Embryonic facial prominence (tissue), 1 donor: Measurements from ENCODE around the gene SNRPA.
A peak's percentile ranks its signal among the peaks of the same experiment; 100 is the strongest.
"Not testable (repeated sequence)": the region's sequence is repeated elsewhere in the genome, so short reads cannot be mapped to it uniquely, and the experiment has no call there.

Source experiments
- DNase-seq: peaks from one replicate; pipeline ENCODE4 v3.0.0-alpha.2; 2016; ENCODE audit errors: extremely low spot score

The SNRPA gene

DNA sequence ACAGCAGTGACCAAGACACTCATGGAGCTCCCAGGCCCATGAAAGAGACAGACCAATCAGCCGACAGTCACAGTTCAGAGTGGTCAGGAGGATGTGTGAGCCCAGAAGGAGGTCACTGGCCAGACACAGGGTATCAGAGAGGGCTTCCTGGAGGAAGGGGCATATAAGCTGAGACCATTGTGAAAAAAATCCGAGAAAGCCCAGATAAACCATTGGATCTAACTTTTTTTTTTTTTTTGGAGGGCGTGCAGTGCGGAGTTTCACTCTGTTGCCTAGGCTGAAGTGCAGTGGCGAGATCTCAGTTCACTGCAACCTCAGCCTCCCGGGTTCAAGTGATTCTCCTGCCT lies 29.9 kb upstream of the SNRPA start:
- no peak for DNase-seq

DNA sequence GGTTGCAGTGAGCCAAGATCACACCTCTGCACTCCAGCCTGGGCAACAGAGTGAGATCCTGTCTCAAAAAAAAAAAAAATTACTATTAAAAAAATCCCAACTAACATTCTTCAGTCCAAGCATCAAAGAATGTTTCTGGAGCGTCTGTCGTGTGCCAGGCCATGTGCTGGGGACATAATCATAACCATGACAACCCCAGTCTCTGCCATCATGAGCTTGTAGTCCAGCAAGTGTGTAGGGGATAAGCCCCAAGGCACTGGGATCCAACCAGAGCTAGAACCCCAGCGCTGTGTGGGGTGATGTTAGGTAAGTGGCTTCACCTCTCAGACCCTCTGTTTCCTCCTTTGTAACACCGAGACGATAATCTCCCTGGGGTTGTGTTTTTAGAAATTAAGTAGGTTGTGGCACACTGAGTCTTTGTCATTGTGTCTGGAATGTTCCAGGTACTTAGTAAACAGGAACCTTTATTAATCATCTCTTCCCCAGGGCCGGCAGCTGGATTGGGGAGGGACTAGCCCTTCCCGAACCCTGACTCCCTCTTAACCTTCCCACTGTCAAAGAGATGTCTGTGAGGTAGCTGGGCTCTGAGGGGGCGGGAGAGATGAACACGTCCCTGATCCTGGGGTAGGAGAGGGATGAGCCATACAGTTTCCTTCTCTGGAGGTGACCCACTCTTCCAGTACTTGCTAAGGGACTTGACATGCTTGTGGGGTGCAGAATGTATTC lies 28.9 kb upstream of the SNRPA start:
- DNase-seq = no peak

DNA sequence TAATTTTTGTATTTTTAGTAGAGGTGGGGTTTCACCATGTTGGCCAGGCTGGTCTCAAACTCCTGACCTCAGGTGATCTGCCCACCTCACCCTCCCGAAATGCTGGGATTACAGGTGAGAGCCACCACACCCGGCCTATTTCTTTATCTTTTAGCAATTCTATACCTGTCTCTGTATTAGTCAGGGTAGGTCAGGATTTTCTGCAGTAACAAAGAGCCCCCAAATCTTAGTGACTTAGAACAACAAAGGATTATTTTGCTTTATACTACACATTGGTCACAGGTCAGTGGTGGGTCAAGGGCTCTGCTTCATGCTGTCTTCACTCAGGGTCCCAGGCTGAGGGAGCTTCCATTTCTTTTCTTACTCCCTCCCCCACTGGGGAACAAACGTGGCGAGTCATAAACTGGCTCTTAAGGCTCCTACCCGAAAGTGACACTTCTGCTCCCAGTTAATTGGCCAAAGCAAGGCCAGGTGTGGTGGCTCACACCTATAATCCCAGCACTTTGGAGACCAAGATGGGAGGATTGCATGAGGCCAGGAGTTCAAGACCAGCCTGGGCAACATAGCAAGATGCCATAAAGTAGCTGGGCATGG lies 27.2 kb upstream of the SNRPA start:
- no peak for DNase-seq

DNA sequence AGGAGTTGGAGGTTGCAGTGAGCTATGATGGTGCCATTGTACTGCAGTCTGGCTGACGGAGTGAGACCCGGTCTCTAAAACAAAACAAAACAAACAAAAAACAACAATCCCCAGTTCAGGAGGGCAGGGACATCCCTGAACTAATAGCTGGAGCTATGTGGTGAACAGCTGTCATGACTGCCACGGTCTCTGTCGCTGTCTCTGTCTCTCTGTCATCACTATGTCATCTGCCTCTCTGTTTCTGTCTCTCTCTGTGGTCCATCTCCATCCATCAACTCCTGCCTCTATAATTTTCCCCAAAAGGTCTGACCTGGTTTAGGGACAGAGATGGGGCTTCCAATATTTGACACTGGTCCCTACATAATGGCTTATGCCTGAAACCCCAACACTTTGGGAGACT lies 26.7 kb upstream of the SNRPA start:
- DNase-seq = no peak

DNA sequence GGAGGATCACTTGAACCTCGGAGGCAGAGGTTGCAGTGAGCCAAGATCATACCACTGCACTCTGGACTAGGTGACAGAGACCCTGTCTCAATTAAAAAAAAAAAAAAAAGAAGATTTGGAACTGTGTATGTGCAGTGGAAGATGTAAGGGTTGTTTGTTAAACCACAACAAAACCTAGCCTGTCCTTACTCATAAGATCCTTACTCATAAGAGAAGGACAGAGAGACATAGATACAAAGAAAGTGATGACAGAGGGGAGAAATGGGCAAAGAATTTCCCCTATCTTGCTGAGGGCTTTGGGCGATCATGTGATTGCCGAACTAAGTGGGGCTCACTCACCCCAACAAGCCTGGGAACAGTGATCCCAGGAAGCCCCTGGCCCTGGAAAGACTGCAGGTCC lies 26.1 kb upstream of the SNRPA start:
- no peak for DNase-seq

DNA sequence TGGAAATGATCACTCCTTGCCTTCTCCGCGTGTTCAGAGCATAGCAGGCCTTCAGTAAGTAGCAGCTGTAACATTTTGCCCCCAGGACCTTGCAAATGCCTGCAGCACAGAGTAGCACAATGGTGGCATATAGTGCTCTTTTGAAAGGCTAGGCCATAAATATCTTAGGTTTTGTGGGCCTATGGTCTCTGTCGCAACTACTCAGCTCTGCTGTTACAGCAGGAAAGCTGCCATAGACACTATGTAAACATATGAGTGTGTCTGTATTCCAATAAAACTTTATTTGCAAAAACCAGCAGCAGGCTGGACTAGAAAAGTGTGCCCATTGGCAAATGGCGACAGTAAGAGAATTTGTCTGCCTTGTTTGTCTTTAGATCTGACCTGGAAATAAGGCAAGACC lies 24.7 kb upstream of the SNRPA start:
- no peak for DNase-seq

DNA sequence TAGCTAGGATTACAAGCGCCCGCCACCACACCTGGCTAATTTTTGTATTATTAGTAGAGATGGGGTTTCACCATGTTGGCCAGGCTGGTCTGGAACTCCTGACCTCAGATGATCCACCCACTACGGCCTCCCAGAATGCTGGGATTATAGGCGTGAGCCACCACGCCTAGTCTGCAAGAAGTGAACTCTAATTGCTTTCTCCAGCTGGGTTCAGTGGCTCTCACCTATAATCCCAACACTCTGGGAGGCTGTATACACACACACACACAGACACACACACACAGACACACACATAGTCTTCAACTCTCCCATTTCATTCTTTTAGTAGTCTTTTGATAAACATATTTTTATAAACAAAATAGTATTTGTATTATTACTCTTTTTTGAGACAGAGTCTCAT lies 20.9 kb upstream of the SNRPA start:
- DNase-seq = not testable (repeated sequence)

DNA sequence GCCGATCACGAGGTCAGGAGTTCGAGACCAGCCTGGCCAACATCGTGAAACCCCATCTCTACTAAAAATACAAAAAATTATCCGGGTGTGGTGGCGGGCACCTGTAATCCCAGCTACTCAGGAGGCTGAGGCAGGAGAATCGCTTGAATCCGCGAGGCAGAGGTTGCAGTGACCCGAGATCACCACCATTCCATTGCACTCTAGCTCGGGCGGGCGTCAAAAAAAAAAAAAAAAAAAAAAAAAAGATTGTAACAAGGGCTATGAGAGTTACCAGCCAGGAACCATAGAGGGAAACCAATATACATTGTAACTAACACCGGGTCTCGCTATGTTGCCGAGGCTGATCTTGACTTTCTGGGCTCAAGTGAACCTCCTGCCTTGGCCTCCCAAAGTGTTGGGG lies 18.7 kb upstream of the SNRPA start:
- DNase-seq = not testable (repeated sequence)

DNA sequence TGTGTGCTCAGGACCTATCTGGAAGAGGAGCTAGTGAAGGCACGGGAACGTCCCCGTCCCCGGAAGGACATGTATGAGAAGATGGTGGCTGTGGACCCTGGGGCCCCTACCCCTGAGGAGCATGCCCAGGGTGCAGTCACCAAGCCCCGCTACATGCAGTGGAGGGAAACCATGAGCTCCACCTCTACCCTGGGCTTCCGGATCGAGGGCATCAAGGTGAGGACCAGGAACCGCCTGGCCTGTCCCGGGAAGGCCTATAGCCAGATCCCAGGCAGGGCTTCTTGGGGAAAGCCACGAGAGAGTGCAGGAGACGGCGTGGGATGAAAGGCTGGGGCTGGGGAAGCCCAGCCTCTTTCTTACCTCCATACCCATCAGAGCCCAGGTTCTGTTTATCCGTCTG lies 17.9 kb upstream of the SNRPA start:
- no peak for DNase-seq

DNA sequence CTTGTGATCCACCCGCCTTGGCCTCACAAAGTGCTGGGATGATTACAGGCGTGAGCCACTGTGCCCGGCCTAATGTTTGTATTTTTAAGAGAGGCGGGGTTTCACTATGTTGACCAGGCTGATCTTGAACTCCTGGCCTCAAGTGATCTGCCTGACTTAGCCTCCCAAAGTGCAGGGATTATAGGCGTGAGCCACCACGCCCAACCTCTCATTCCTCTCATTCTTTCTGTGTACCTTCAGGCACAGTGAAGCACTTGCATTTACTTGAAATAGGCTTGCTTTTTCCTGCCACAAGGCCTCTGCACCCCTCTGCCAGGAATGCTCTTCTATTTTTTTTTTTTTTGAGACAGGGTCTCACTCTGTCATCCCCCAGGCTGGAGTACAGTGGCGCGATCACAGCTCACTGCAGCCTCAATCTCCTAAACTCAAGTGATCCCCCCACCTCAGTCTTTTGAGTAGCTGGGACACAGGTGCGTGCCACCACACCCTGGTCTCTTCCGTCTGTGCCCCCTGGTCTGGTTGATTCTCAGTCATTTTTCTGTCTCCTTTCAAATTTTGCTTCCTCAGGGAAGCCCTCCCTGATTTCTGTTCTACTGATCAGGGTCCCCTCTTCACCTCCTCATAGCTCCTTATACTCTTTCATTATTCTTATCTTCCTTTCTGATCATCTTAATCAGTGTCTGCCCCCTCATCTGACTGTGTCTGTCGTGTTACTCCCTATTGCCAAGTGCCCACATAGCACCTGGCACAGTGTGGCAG lies 15.8 kb upstream of the SNRPA start:
- no peak for DNase-seq

DNA sequence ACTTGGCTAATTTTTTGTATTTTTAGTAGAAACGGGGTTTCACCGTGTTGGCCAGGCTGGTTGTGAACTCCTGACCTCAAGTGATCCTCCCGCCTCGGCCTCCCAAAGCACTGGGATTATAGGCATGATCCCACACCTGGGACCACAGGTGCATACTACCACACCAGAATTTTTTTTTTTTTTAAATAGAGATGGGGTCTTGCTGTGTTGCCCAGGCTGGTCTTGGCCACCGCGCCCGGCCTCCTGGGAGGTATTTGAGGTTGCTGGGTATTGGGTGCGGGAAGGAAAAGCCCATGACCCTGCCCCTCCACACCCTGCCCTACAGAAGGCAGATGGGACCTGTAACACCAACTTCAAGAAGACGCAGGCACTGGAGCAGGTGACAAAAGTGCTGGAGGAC lies 14.3 kb upstream of the SNRPA start:
- DNase-seq = no peak

DNA sequence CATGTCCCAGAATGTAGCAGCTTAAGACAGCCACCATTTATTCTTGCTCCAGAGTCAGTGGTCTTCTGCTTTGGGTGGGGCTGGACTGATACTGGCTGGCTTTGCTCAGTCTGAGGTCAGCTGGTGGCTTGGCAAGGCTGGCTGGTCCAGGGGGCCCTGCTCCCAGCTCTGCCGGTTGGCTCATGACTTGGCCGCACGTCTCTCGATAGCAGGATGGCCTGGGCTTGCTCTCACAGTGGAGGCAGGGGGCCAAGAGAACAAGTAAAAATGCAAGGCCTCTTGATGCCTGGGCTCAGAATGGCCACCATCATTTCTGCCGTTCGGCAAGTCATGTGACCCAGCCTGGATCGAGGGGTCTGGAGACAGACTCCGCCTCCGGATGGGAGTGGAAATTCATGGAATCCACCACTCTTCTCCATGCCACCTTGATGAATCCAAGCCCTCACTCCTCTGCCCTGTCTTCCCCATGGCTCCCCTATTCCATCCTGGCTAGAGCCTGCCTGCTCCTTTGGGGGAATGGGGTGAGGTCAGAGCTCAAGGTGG lies 13.8 kb upstream of the SNRPA start:
- DNase-seq = no peak

DNA sequence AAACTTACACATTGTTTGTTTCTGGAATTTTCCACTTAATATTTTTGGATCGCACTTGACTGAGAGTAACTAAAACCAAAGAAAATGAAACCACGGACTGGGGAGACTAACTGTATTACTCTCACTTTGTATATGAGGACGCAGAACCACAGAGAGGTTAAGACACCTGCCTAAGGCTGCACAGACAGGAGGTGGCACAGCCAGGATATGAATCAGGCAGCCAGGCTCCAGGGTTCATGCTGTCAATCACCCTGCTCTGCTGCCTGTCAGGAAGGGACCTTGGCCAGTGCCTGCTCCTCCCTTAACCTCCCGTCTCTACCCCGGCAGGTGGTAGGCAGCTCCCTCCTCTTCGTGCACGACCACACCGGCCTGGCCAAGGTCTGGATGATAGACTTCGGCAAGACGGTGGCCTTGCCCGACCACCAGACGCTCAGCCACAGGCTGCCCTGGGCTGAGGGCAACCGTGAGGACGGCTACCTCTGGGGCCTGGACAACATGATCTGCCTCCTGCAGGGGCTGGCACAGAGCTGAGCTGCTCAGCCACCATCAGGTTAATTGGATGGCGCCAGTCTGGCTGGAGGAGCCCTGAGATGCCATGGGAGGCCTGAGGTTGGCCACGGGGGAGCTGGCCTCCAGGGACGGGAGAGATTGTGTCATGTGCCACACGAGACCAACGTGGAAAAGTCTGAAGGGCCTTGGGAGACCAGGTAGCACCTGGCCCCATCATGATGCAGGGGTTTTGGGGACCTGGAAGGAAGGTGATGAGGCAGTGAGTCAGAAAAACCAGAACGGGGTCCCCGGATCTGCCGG lies 11.8 kb upstream of the SNRPA start:
- DNase-seq = no peak

DNA sequence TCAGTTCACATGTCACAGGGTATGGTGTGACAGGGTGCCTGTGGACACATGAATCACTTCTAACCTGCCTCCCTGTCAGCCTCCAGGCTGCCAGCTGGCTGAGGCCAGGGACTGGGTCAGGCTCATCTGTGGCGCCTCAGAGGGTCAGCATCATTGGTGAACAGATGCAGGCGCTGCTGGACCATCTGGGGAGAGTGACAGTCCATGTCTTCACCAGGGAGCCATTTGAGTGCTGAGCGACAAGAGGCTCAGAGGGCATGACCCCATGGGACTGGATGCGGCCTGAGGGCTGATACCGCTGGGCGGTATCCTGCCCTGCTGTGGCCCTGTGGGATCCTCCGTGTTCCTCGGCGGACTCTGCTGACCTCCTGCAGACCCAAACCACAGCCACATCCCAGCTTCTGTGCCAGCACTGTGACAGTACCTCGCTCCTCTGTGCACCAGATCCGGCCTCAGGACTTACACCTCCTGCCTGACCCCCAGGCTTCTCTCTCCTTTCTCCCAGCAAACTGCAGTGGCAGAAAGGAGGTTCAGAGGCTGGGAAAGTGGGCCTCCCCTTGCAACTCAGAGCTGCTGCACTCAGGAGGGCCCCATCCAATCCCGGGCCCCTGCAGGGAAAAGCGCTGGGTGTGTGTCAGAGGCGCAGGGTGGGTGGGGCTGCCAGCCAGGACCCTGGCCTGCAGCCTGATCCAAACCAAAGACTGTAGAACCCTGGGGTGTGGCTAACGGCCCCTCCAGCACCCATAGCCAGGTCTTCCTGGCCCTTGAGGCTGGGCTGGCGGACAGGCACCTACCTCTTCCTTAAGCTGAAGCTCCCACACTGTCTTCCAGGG lies 10.9 kb upstream of the SNRPA start:
- no peak for DNase-seq

DNA sequence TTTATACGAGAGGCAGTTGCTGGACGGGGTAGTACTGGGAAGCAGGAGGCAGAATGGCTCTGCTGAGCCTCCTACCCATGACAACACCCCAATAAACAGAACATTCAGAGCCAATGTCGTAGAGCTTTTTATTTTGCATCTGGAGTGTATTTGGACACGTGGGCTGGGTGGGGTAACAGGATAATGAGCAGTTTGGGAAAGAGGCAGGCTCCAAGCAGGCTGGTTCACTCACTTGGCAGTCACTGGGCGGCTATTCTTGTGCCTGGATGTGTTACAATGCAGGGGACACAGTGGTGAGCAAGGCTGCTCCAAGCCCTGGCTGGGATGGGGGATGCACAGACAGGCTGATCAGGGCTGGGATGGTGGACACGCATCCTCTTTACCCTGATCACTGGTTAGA lies 10.3 kb upstream of the SNRPA start:
- DNase-seq = peak; percentile 54

DNA sequence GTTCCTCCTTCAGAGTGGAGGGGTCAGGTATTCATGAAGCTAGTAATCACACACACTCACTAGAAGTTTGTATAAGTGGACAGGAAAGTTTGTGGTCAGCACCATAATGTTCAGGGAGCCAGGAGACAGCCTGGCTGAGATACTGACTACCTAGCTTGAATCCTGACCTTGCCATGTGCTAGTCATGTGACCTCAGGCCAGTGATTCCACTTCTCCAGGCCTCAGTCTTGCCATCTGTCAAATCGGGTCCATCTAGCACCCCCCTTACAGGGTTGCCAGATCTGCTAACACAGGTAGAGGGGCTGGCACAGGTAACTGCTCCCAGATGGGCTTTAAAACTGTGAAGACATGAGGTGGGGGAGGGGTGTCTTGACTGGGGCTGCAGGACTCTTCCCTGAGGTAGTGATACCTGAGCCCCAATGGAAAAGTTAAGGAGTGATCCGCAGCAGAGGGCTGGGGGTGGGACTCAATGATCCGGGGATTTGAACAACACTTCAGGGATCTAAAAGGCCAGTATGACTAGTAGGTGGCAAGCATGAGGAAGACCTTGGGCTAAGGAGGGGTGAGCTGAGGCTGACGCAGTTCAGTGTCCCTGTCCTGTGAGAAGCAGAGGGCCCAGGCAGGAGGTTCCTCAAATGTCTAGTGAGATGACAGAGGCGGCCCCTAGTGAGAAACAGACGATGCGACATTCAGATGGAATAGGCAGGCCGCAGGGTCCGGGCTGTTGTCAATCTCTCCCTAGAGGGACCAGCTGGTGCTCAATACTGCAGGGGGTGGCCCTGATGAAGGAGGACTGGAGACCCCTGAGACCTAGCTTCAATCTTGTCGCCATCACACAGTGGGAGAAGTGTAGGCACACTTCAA lies 9.2 kb upstream of the SNRPA start:
- no peak for DNase-seq

DNA sequence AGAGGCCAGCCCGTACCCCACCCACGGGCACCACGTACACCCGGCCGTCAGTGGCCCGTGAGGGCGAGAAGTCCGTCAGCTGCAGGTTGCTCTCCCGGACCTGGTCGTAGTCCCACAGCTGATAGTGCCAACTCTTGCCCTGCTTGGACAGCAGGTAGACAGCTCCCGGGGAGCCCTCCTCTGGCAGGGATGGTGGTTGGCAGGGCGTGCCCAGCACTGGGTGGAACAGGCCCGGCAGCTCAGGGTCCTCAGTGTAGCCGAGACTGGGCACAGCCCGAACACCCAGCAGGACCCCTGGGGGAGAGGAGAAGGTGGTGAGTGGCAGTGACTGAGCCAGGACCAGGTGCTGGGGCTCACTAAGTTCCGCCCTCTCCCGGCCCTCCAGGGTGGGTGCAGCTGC lies 8.5 kb upstream of the SNRPA start:
- DNase-seq = no peak

DNA sequence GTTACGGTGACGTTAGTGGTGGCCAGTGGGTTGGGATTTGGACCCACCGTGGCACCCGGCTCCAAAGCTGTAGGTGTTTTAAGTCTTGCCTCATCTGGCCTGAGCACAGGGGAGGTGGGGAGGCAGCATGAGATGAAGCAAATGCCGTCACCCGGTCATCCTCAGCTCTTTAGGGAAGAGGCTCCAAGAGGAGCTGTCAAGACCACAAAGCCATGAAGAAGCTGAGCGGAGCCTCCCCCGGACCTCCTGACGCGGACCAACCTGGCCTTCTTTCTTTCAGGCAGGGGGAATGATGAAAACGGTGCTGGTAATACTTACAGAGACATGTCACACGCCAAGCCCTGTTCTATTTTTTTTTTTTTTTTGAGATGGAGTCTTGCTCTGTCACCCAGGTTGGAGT lies 8.1 kb upstream of the SNRPA start:
- DNase-seq = no peak

DNA sequence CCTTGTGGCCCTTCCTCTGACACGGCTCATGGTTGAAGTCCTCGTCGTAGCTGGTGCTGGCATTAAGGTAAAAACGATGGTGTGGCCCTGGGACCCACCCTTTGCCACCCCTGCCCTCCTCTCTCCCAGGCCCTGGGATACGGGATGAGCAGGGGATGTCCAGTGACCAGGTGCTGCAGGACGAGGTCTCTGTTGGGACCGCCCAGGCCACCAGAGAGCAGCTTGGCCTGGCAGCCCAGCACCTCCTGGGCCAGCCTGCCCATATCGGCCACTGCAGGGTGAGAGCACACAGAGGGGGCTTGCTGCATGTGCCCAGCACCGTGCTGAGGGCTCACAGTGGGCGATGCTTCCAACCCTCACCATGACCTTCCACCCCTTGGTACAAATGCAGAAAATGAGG lies 7.1 kb upstream of the SNRPA start:
- DNase-seq = no peak
